Measurements from ENCODE around the gene UNC45A. TPM values are rescaled to one million over a fixed set of nuclear protein-coding genes. Genes with fewer than 3 reads are reported as not detected.

UNC45A gene
- total and polyA plus RNA-seq, 2 of the 13 experiments (the other 11 are each of a cell fraction or from before 2014, with no cell fraction given), result 33.8 to 39.7 TPM

GRCh38 chr15:90934949-90935751, at the start of gene UNC45A (continued):
- TF ChIP-seq, protein P1, sequence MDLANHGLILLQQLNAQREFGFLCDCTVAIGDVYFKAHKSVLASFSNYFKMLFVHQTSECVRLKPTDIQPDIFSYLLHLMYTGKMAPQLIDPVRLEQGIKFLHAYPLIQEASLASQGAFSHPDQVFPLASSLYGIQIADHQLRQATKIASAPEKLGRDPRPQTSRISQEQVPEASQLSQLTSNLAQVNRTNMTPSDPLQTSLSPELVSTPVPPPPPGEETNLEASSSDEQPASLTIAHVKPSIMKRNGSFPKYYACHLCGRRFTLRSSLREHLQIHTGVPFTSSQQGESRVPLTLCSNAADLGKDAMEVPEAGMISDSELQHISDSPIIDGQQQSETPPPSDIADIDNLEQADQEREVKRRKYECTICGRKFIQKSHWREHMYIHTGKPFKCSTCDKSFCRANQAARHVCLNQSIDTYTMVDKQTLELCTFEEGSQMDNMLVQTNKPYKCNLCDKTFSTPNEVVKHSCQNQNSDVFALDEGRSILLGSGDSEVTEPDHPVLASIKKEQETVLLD (CRISPR knock-in tag; IDR thresholded peaks at IDR 0.05; ENCODE audit: low read depth), result no peak
- TF ChIP-seq EED (CRISPR knock-in tag; IDR thresholded peaks at IDR 0.05) (no peak), ZNF713 (CRISPR knock-in tag; IDR thresholded peaks at IDR 0.05) (no peak), ZNF430 (CRISPR knock-in tag; IDR thresholded peaks at IDR 0.05) (no peak; the same call in 1 of the 2 replicates), SRSF4 (IDR thresholded peaks at IDR 0.05; ENCODE audit: low read depth, low read length, poor library complexity, severe bottlenecking) (no peak), NFIB (CRISPR knock-in tag; IDR thresholded peaks at IDR 0.05; ENCODE audit: borderline replicate concordance) (no peak), PHF20 (CRISPR knock-in tag; IDR thresholded peaks at IDR 0.05) (no peak), ZSCAN9 (CRISPR knock-in tag; IDR thresholded peaks at IDR 0.05; ENCODE audit: borderline replicate concordance) (no peak), ZNF460 (CRISPR knock-in tag; IDR thresholded peaks at IDR 0.05; ENCODE audit: borderline replicate concordance) (no peak), ZBTB42 (CRISPR knock-in tag; IDR thresholded peaks at IDR 0.05) (no peak), IKZF4 (CRISPR knock-in tag; IDR thresholded peaks at IDR 0.05; ENCODE audit: borderline replicate concordance, low read depth, not compliant biosample characterization) (peak; percentile 43), ZNF333 (CRISPR knock-in tag; IDR thresholded peaks at IDR 0.05; ENCODE audit: borderline replicate concordance) (no peak), PHF5A (CRISPR knock-in tag; IDR thresholded peaks at IDR 0.05; ENCODE audit: low read depth, unreplicated experiment) (no peak), ONECUT2 (CRISPR knock-in tag; IDR thresholded peaks at IDR 0.05) (no peak), LRRFIP1 (CRISPR knock-in tag; conservative IDR thresholded peaks at IDR 0.05) (no peak), FOXA1 (IDR thresholded peaks at IDR 0.05) (no peak), FOXA1 (CRISPR knock-in tag; IDR thresholded peaks at IDR 0.05) (no peak), SKI (IDR thresholded peaks at IDR 0.05; ENCODE audit: partially characterized antibody) (no peak), NFYC (CRISPR knock-in tag; IDR thresholded peaks at IDR 0.05) (no peak), HNRNPUL1 (IDR thresholded peaks at IDR 0.05; ENCODE audit: low read depth, low read length) (no peak)
- TF ChIP-seq, protein P2, sequence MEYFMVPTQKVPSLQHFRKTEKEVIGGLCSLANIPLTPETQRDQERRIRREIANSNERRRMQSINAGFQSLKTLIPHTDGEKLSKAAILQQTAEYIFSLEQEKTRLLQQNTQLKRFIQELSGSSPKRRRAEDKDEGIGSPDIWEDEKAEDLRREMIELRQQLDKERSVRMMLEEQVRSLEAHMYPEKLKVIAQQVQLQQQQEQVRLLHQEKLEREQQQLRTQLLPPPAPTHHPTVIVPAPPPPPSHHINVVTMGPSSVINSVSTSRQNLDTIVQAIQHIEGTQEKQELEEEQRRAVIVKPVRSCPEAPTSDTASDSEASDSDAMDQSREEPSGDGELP (IDR thresholded peaks at IDR 0.05; ENCODE audit: borderline replicate concordance, low read depth), result 0 out of 2 replicates have a peak, but pooled peaks have one; percentile 7
- TF ChIP-seq, protein P3, sequence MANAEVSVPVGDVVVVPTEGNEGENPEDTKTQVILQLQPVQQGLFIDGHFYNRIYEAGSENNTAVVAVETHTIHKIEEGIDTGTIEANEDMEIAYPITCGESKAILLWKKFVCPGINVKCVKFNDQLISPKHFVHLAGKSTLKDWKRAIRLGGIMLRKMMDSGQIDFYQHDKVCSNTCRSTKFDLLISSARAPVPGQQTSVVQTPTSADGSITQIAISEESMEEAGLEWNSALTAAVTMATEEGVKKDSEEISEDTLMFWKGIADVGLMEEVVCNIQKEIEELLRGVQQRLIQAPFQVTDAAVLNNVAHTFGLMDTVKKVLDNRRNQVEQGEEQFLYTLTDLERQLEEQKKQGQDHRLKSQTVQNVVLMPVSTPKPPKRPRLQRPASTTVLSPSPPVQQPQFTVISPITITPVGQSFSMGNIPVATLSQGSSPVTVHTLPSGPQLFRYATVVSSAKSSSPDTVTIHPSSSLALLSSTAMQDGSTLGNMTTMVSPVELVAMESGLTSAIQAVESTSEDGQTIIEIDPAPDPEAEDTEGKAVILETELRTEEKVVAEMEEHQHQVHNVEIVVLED (CRISPR knock-in tag; IDR thresholded peaks at IDR 0.05; ENCODE audit: borderline replicate concordance), result peak; percentile 61
- TF ChIP-seq, protein P4, sequence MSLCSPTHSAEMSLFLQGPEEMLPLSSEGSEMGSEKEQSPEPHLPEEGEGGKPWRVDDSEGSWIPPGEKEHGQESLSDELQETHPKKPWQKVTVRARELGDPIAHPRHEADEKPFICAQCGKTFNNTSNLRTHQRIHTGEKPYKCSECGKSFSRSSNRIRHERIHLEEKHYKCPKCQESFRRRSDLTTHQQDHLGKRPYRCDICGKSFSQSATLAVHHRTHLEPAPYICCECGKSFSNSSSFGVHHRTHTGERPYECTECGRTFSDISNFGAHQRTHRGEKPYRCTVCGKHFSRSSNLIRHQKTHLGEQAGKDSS (CRISPR knock-in tag; IDR thresholded peaks at IDR 0.05; ENCODE audit: borderline replicate concordance, low read depth), result no peak; the same call in 1 of the 2 replicates

All from HepG2 (cell line).